HepG2 (cell line): ENCODE results near the gene DUSP22.

ENCODE experiments used
- ATAD3A ChIP-seq: sonication (generic); formaldehyde crosslinking; IDR thresholded peaks from 2 replicates; pipeline ENCODE4 v1.4.0; 2020; ENCODE audit warnings: missing genetic modification reagents
- KLF12 ChIP-seq: sonication (generic); formaldehyde crosslinking; IDR thresholded peaks from 2 replicates; pipeline ENCODE4 v1.4.0; 2020; ENCODE audit warnings: missing genetic modification reagents, borderline replicate concordance
- YY1 ChIP-seq: IDR thresholded peaks from 2 replicates; pipeline ENCODE4 v1.6.1; 2011; ENCODE audit warnings: low read length, low read depth, moderate library complexity, mild to moderate bottlenecking; ENCODE audit not compliant: insufficient read depth, insufficient replicate concordance
- ZNF446 ChIP-seq: sonication (generic); formaldehyde crosslinking; IDR thresholded peaks from 2 replicates; pipeline ENCODE4 v1.5.0; 2020; ENCODE audit warnings: mild to moderate bottlenecking, missing genetic modification reagents
- TF ChIP-seq, protein P1 (sequence below): sonication (generic); formaldehyde crosslinking; IDR thresholded peaks from 2 replicates; pipeline ENCODE4 v1.4.0; 2020; ENCODE audit warnings: missing genetic modification reagents
- TF ChIP-seq, protein P2 (sequence below): sonication (generic); formaldehyde crosslinking; IDR thresholded peaks from 2 replicates; pipeline ENCODE4 v1.5.0; 2020; ENCODE audit warnings: mild to moderate bottlenecking, missing genetic modification reagents, moderate library complexity

DNA sequence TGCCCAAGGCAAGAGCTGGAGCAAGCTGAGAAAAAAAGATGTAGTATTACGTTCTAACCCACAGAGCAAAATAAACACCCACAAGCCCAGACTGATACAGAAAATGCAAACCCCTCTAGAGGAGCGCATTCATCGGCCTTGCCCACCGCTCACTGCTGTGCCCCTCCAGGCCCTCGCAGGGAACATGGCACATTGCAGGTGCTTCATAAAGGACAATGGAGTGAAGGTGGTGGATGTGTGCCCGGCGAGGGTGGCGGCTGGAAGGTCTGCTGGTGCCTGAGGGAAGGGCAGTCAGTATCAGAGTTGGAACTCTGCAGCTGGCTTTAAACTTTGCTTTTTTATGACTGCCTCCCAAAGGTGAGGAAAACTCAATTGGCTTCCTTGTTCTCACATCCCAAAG, 80.7 kb downstream of the DUSP22 start:
- TF ChIP-seq YY1: no peak
- TF ChIP-seq, protein P1, sequence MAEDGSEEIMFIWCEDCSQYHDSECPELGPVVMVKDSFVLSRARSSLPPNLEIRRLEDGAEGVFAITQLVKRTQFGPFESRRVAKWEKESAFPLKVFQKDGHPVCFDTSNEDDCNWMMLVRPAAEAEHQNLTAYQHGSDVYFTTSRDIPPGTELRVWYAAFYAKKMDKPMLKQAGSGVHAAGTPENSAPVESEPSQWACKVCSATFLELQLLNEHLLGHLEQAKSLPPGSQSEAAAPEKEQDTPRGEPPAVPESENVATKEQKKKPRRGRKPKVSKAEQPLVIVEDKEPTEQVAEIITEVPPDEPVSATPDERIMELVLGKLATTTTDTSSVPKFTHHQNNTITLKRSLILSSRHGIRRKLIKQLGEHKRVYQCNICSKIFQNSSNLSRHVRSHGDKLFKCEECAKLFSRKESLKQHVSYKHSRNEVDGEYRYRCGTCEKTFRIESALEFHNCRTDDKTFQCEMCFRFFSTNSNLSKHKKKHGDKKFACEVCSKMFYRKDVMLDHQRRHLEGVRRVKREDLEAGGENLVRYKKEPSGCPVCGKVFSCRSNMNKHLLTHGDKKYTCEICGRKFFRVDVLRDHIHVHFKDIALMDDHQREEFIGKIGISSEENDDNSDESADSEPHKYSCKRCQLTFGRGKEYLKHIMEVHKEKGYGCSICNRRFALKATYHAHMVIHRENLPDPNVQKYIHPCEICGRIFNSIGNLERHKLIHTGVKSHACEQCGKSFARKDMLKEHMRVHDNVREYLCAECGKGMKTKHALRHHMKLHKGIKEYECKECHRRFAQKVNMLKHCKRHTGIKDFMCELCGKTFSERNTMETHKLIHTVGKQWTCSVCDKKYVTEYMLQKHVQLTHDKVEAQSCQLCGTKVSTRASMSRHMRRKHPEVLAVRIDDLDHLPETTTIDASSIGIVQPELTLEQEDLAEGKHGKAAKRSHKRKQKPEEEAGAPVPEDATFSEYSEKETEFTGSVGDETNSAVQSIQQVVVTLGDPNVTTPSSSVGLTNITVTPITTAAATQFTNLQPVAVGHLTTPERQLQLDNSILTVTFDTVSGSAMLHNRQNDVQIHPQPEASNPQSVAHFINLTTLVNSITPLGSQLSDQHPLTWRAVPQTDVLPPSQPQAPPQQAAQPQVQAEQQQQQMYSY (CRISPR knock-in tag): no peak
- TF ChIP-seq ZNF446: no peak
- TF ChIP-seq, protein P2, sequence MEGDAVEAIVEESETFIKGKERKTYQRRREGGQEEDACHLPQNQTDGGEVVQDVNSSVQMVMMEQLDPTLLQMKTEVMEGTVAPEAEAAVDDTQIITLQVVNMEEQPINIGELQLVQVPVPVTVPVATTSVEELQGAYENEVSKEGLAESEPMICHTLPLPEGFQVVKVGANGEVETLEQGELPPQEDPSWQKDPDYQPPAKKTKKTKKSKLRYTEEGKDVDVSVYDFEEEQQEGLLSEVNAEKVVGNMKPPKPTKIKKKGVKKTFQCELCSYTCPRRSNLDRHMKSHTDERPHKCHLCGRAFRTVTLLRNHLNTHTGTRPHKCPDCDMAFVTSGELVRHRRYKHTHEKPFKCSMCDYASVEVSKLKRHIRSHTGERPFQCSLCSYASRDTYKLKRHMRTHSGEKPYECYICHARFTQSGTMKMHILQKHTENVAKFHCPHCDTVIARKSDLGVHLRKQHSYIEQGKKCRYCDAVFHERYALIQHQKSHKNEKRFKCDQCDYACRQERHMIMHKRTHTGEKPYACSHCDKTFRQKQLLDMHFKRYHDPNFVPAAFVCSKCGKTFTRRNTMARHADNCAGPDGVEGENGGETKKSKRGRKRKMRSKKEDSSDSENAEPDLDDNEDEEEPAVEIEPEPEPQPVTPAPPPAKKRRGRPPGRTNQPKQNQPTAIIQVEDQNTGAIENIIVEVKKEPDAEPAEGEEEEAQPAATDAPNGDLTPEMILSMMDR (CRISPR knock-in tag): no peak
- TF ChIP-seq ATAD3A (CRISPR knock-in tag): no peak
- TF ChIP-seq KLF12 (CRISPR knock-in tag): no peak
